A673 (cell line): Measurements from ENCODE around the gene PARD3.

Experiments used
- CTCF ChIP-seq: fragments of 300-800, 200-600 bp; sonication (generic); conservative IDR thresholded peaks from 2 replicates; pipeline ENCODE4 v1.5.1; 2017; ENCODE audit warnings: low read depth, mild to moderate bottlenecking, antibody characterized with exemption, low read length, moderate library complexity, mixed read lengths
- EZH2 ChIP-seq: fragments of 200-600 bp; sonication (generic); IDR thresholded peaks from 2 replicates; pipeline ENCODE4 v1.6.1; 2017; ENCODE audit warnings: borderline replicate concordance, low read depth, mild to moderate bottlenecking, mixed read lengths, antibody characterized with exemption, low read length; ENCODE audit not compliant: poor library complexity, severe bottlenecking

- no peak for TF ChIP-seq CTCF
- TF ChIP-seq EZH2 = no peak
Measured at GRCh38 chr10:34372509-34372908, 442.6 kb downstream of the PARD3 start.
